Measurements from ENCODE around the gene CD320.
"Not testable (repeated sequence)": the region's sequence is repeated elsewhere in the genome, so short reads cannot be mapped to it uniquely, and the experiment has no call there.

Gene CD320

DNA sequence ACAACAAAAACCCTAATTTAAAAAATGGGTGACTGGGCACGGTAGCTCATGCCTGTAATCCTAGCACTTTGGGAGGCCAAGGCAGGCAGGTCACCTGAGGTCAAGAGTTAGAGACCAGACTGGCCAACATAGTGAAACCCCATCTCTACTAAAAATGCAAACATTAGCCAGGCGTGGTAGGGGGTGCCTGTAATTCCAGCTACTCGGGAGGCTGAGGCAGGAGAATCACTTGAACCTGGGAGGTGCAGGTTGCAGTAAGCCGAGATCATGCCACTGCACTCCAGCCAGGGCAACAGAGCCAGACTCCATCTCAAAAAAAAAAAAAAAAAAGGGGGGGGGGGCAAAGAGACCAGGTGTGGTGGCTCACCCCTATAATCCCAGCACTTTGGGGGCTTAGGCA lies 43.9 kb downstream of the CD320 start:
- not testable (repeated sequence) for H2BK12ac ChIP-seq (ENCODE audit: low read length in 2 of 2); DNase-seq; H2BK120ac ChIP-seq (ENCODE audit: low read depth, low read length); H3K27ac ChIP-seq (ENCODE audit: low read length, poor library complexity, severe bottlenecking); H3K4me2 ChIP-seq (ENCODE audit: low read length, poor library complexity, severe bottlenecking); H3K27me3 ChIP-seq (ENCODE audit: control insufficient read depth in 1 of 2, insufficient read depth in 1 of 2, low read length in 2 of 2); H3K18ac ChIP-seq (ENCODE audit: low read depth in 1 of 2, low read length in 2 of 2); H4K8ac ChIP-seq (ENCODE audit: low read length); H3K14ac ChIP-seq (ENCODE audit: low read length in 2 of 2); H2BK15ac ChIP-seq (ENCODE audit: low read depth, poor library complexity, severe bottlenecking); H3K9me3 ChIP-seq (ENCODE audit: control insufficient read depth, low read length); H3K4me1 ChIP-seq (ENCODE audit: control insufficient read depth, insufficient read depth, low read depth, low read length); H2BK5ac ChIP-seq (ENCODE audit: low read depth, low read length, poor library complexity, severe bottlenecking); H4K91ac ChIP-seq (ENCODE audit: low read length); H2AFZ ChIP-seq (ENCODE audit: low read depth, low read length); H3K36me3 ChIP-seq (ENCODE audit: control insufficient read depth in 1 of 2, insufficient read depth in 2 of 2, low read depth in 1 of 2, low read length in 2 of 2); H3K23ac ChIP-seq (ENCODE audit: low read length in 2 of 2); H3K79me1 ChIP-seq (replicated peaks; ENCODE audit: low read length, poor library complexity, severe bottlenecking); H3K4me3 ChIP-seq (ENCODE audit: insufficient read depth in 1 of 2, low read depth in 1 of 2, low read length in 2 of 2); H2AK5ac ChIP-seq (ENCODE audit: low read length, severe bottlenecking); H3K4ac ChIP-seq (ENCODE audit: low read depth in 1 of 2, low read length in 2 of 2); H3K9ac ChIP-seq (ENCODE audit: low read length)
- 97% methylated on average over 1 of the region's 4 CpGs for WGBS

DNA sequence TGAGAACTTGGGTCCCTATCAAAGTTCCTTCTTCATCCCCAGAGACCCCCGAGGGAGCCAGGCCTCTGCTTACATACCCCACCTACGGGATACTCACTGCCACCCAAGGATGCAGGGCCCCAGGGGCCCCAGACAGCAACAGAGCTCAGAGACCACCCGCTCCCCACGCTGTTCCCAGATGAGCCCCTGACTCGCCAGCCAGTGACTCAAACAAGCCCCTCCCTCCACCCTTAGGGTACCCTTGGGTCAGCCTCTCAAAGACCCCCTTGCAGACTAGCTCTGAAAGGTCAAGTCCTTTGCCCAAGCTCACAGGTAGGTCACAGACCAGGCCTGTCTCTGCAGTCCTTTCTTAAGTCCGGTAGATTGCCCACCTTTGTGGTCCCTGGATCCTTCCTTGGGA lies 45.7 kb downstream of the CD320 start:
- Histone ChIP-seq H4K91ac (ENCODE audit: low read length) (no peak overlapping the region), H3K27me3 (ENCODE audit: control insufficient read depth in 1 of 2, insufficient read depth in 1 of 2, low read length in 2 of 2) (peaks cover 0 to 4% of the 10 kb centered on the region in 2 experiments), H3K9ac (ENCODE audit: low read length) (no peak overlapping the region), H3K18ac (ENCODE audit: low read depth in 1 of 2, low read length in 2 of 2) (no peak overlapping the region), H3K79me1 (replicated peaks; ENCODE audit: low read length, poor library complexity, severe bottlenecking) (no peaks in the 10 kb centered on the region), H3K9me3 (ENCODE audit: control insufficient read depth, low read length) (no peaks in the 10 kb centered on the region), H2BK5ac (ENCODE audit: low read depth, low read length, poor library complexity, severe bottlenecking) (no peak overlapping the region), H3K4me2 (ENCODE audit: low read length, poor library complexity, severe bottlenecking) (no peak overlapping the region), H2BK12ac (ENCODE audit: low read length in 2 of 2) (no peak overlapping the region), H3K4ac (ENCODE audit: low read depth in 1 of 2, low read length in 2 of 2) (no peak overlapping the region), H2AFZ (ENCODE audit: low read depth, low read length) (no peak overlapping the region), H3K14ac (ENCODE audit: low read length in 2 of 2) (no peak overlapping the region), H3K27ac (ENCODE audit: low read length, poor library complexity, severe bottlenecking) (no peak overlapping the region), H4K8ac (ENCODE audit: low read length) (no peak overlapping the region), H2BK15ac (ENCODE audit: low read depth, poor library complexity, severe bottlenecking) (no peak overlapping the region), H2BK120ac (ENCODE audit: low read depth, low read length) (no peak overlapping the region), H3K23ac (ENCODE audit: low read length in 2 of 2) (no peak overlapping the region), H3K4me3 (ENCODE audit: insufficient read depth in 1 of 2, low read depth in 1 of 2, low read length in 2 of 2) (no peak overlapping the region), H2AK5ac (ENCODE audit: low read length, severe bottlenecking) (no peak overlapping the region), H3K4me1 (ENCODE audit: control insufficient read depth, insufficient read depth, low read depth, low read length) (no peaks in the 10 kb centered on the region), H3K36me3 (ENCODE audit: control insufficient read depth in 1 of 2, insufficient read depth in 2 of 2, low read depth in 1 of 2, low read length in 2 of 2) (peaks cover 0 to 15% of the 10 kb centered on the region in 2 experiments)
- no peak for DNase-seq
- WGBS, result 92% methylated on average over 6 of the region's 6 CpGs

DNA sequence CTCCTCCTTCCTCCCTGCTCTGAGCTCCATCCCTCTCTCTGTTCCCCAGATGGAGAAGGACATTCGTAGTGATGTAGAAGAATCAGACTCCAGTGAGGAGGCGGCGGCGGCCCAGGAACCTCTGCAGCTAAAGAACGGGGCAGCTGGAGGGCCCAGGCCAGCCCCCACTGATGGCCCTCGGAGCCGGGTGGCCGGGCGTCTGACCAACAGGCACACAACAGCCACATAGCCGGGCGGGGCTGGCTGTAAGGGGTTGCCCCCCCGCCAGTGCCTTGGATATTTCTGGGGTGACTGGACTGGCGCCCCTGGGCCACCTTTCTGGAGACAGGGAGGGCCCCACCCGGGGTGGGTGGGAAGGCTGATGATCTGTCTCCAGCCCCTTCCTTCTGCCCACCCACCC lies 46.3 kb downstream of the CD320 start:
- H3K27ac ChIP-seq (ENCODE audit: low read length, poor library complexity, severe bottlenecking), result no peak overlapping the region
- no peak overlapping the region for H3K4ac ChIP-seq (ENCODE audit: low read depth in 1 of 2, low read length in 2 of 2)
- no peak overlapping the region for H2AK5ac ChIP-seq (ENCODE audit: low read length, severe bottlenecking)
- no peaks in the 10 kb centered on the region for H3K79me1 ChIP-seq (replicated peaks; ENCODE audit: low read length, poor library complexity, severe bottlenecking)
- H3K4me1 ChIP-seq (ENCODE audit: control insufficient read depth, insufficient read depth, low read depth, low read length), result no peaks in the 10 kb centered on the region
- H3K4me2 ChIP-seq (ENCODE audit: low read length, poor library complexity, severe bottlenecking), result no peak overlapping the region
- no peak overlapping the region for H2BK120ac ChIP-seq (ENCODE audit: low read depth, low read length)
- peaks cover 0 to 4% of the 10 kb centered on the region in 2 experiments for H3K27me3 ChIP-seq (ENCODE audit: control insufficient read depth in 1 of 2, insufficient read depth in 1 of 2, low read length in 2 of 2)
- H2BK15ac ChIP-seq (ENCODE audit: low read depth, poor library complexity, severe bottlenecking), result no peak overlapping the region
- H4K8ac ChIP-seq (ENCODE audit: low read length), result no peak overlapping the region
- H3K9ac ChIP-seq (ENCODE audit: low read length), result no peak overlapping the region
- H3K18ac ChIP-seq (ENCODE audit: low read depth in 1 of 2, low read length in 2 of 2), result no peak overlapping the region
- no peak overlapping the region for H3K4me3 ChIP-seq (ENCODE audit: insufficient read depth in 1 of 2, low read depth in 1 of 2, low read length in 2 of 2)
- no peak overlapping the region for H3K23ac ChIP-seq (ENCODE audit: low read length in 2 of 2)
- no peak overlapping the region for H4K91ac ChIP-seq (ENCODE audit: low read length)
- no peaks in the 10 kb centered on the region for H3K9me3 ChIP-seq (ENCODE audit: control insufficient read depth, low read length)
- no peak overlapping the region for H3K14ac ChIP-seq (ENCODE audit: low read length in 2 of 2)
- no peak for DNase-seq
- no peak overlapping the region for H2BK12ac ChIP-seq (ENCODE audit: low read length in 2 of 2)
- peaks cover 2 to 20% of the 10 kb centered on the region in 2 experiments for H3K36me3 ChIP-seq (ENCODE audit: control insufficient read depth in 1 of 2, insufficient read depth in 2 of 2, low read depth in 1 of 2, low read length in 2 of 2)
- WGBS, result 87% methylated on average over 13 of the region's 14 CpGs
- no peak overlapping the region for H2BK5ac ChIP-seq (ENCODE audit: low read depth, low read length, poor library complexity, severe bottlenecking)
- no peak overlapping the region for H2AFZ ChIP-seq (ENCODE audit: low read depth, low read length)

DNA sequence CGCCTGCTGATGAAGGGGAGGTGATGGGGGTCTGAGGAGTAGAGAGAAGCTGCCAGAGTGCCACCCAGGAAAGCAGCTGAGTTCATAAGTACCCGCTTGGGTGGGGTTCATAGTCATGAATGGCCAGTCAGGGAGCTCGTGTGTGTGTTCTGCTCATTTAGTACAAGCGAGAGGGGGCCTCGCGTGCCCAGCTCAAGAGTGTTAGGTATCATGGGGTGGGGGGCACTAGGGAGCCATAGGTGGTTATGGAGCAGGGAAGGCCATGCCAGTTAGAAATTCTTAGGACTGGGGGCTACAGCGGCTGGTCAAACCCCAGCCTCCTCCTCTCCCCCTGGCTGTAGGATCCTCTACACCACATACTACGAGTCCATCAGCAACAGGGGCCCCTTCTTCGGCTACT lies 46.8 kb downstream of the CD320 start:
- H2BK120ac ChIP-seq (ENCODE audit: low read depth, low read length), result no peak overlapping the region
- no peak overlapping the region for H2BK5ac ChIP-seq (ENCODE audit: low read depth, low read length, poor library complexity, severe bottlenecking)
- H3K9me3 ChIP-seq (ENCODE audit: control insufficient read depth, low read length), result no peaks in the 10 kb centered on the region
- H3K4me1 ChIP-seq (ENCODE audit: control insufficient read depth, insufficient read depth, low read depth, low read length), result no peaks in the 10 kb centered on the region
- no peak overlapping the region for H3K4ac ChIP-seq (ENCODE audit: low read depth in 1 of 2, low read length in 2 of 2)
- H3K4me3 ChIP-seq (ENCODE audit: insufficient read depth in 1 of 2, low read depth in 1 of 2, low read length in 2 of 2), result no peak overlapping the region
- 94% methylated on average over 9 of the region's 9 CpGs for WGBS
- DNase-seq, result no peak
- H4K8ac ChIP-seq (ENCODE audit: low read length), result no peak overlapping the region
- H2BK12ac ChIP-seq (ENCODE audit: low read length in 2 of 2), result no peak overlapping the region
- H2AFZ ChIP-seq (ENCODE audit: low read depth, low read length), result no peak overlapping the region
- H2BK15ac ChIP-seq (ENCODE audit: low read depth, poor library complexity, severe bottlenecking), result no peak overlapping the region
- H3K36me3 ChIP-seq (ENCODE audit: control insufficient read depth in 1 of 2, insufficient read depth in 2 of 2, low read depth in 1 of 2, low read length in 2 of 2), result peaks cover 6 to 25% of the 10 kb centered on the region in 2 experiments
- peaks cover 0 to 4% of the 10 kb centered on the region in 2 experiments for H3K27me3 ChIP-seq (ENCODE audit: control insufficient read depth in 1 of 2, insufficient read depth in 1 of 2, low read length in 2 of 2)
- no peak overlapping the region for H3K18ac ChIP-seq (ENCODE audit: low read depth in 1 of 2, low read length in 2 of 2)
- no peak overlapping the region for H3K23ac ChIP-seq (ENCODE audit: low read length in 2 of 2)
- H3K27ac ChIP-seq (ENCODE audit: low read length, poor library complexity, severe bottlenecking), result no peak overlapping the region
- no peak overlapping the region for H2AK5ac ChIP-seq (ENCODE audit: low read length, severe bottlenecking)
- no peak overlapping the region for H3K4me2 ChIP-seq (ENCODE audit: low read length, poor library complexity, severe bottlenecking)
- H3K79me1 ChIP-seq (replicated peaks; ENCODE audit: low read length, poor library complexity, severe bottlenecking), result no peaks in the 10 kb centered on the region
- H4K91ac ChIP-seq (ENCODE audit: low read length), result no peak overlapping the region
- H3K14ac ChIP-seq (ENCODE audit: low read length in 2 of 2), result no peak overlapping the region
- H3K9ac ChIP-seq (ENCODE audit: low read length), result no peak overlapping the region
